Ramos (cell line): Measurements from ENCODE around the gene CENPM.

ENCODE experiments used
- in situ Hi-C: fragments of 300-500 bp; cut with MboI; formaldehyde crosslinking; loops from one replicate; pipeline ENCODE4 v1.14.3; 2022; ENCODE audit warnings: low sequenced_read_pairs; ENCODE audit not compliant: unreplicated experiment

The CENPM gene

GRCh38 chr22:41946629-41947423 is at the start of gene CENPM:
Gene CENPM (minus strand): TSS chr22:41947152. CDS start chr22:41947076, 76 bp downstream.
- in situ Hi-C loops = loop anchor here (5.0 kb wide), 1 partner anchor 125 kb away; no protein-coding TSS in a partner anchor

GRCh38 chr22:41995211-41995610 is 48.3 kb upstream of the CENPM start:
- in situ Hi-C loops = no loop called here

- in situ Hi-C loops = no loop called here
These were observed 45.5 kb upstream of the CENPM start for GRCh38 chr22:41992496-41992895.

GRCh38 chr22:41991111-41991510 is 44.2 kb upstream of the CENPM start:
- in situ Hi-C loops = no loop called here

GRCh38 chr22:41989246-41989645 is 42.3 kb upstream of the CENPM start:
- in situ Hi-C loops = no loop called here

GRCh38 chr22:41987276-41987675 is 40.3 kb upstream of the CENPM start:
- in situ Hi-C loops = no loop called here

GRCh38 chr22:41983513-41984405 is 36.8 kb upstream of the CENPM start:
- in situ Hi-C loops = no loop called here

GRCh38 chr22:41982865-41983264 is 35.9 kb upstream of the CENPM start:
- in situ Hi-C loops = no loop called here

- in situ Hi-C loops = no loop called here
These were observed 32.7 kb upstream of the CENPM start for GRCh38 chr22:41979423-41980250.

GRCh38 chr22:41978732-41979131 is 31.8 kb upstream of the CENPM start:
- in situ Hi-C loops = no loop called here

- in situ Hi-C loops = no loop called here
These were observed 30.1 kb upstream of the CENPM start for GRCh38 chr22:41976961-41977566.

- in situ Hi-C loops = no loop called here
These were observed 29.3 kb upstream of the CENPM start for GRCh38 chr22:41976070-41976901.

GRCh38 chr22:41975299-41976069 is 28.5 kb upstream of the CENPM start:
- in situ Hi-C loops = no loop called here

- in situ Hi-C loops = no loop called here
These were observed 27.8 kb upstream of the CENPM start for GRCh38 chr22:41974691-41975290.

- in situ Hi-C loops = no loop called here
These were observed 24.5 kb upstream of the CENPM start for GRCh38 chr22:41971431-41971830.

GRCh38 chr22:41970601-41971000 is 23.6 kb upstream of the CENPM start:
- in situ Hi-C loops = no loop called here

- in situ Hi-C loops = loop anchor here (10.0 kb wide), 2 partner anchors 146 to 466 kb away; partner anchors contain the start of gene NFAM1
These were observed 22.2 kb upstream of the CENPM start, which contains the start of gene SEPTIN3 for GRCh38 chr22:41969110-41969646. Gene SEPTIN3 (plus strand): TSS chr22:41969443. CDS start chr22:41971493, 2,050 bp downstream.
